Right ventricle myocardium inferior (tissue), 1 donor: ENCODE data around the gene LIN9. TPM values are rescaled to one million over a fixed set of nuclear protein-coding genes. Genes with fewer than 3 reads are reported as not detected.

Experiments
- ATAC-seq: fragments of 200-7000 bp; cut with Tn5 transposase; one replicate; pipeline ENCODE4 v1.9.1; 2020; ENCODE audit warnings: mild to moderate bottlenecking, moderate library complexity
- DNase-seq: peaks from one replicate; pipeline ENCODE4 v3.0.0; 2021; ENCODE audit errors: missing footprints
- intact Hi-C: fragments of 100-400 bp; cut with DNase I; formaldehyde crosslinking; loops from one replicate; pipeline ENCODE4 v1.11.0; 2022
- total RNA-seq: library from RNA; stranded (reverse); fragmentation: NEBNext Ultra II Directional; extraction: Animal tissue kit (Norgen Biotek cat#: 25700); gene quantifications from one replicate; pipeline ENCODE4 v1.2.1, GENCODE V29; 2021
- donor health status: DM: no; HTN: yes; CAD: no; lungs with severe emphysema.

Gene LIN9
- total RNA-seq, 1 donor from 2014 or later: 21.8 TPM

GRCh38 chr1:226325178-226325577, 16.2 kb upstream of the LIN9 start:
- DNase-seq (no peak), ATAC-seq (no peak)
- intact Hi-C loops: no loop called here

GRCh38 chr1:226324479-226324878, 15.5 kb upstream of the LIN9 start:
- no peak for ATAC-seq
- no peak for DNase-seq
- intact Hi-C loops: no loop called here

DNA sequence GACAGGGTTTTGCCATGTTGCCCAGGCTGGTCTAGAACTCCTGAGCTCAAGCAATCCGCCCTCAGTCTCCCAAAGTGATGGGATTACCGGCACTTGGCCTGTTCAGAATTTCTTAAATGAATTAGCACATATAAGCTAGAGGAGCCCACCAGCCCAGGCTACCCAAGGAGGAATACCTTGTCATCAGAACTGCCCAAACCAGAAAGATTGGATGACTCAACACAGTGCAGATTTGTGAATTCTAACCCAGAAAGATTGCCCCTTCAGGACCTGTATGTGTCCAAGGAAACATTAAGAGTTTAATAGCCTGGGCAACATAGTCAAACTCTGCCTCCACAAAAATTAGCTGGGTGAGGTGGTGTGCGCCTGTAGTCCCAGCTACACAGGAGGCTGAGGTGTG, 14.0 kb upstream of the LIN9 start:
- ATAC-seq (no peak), DNase-seq (no peak)
- intact Hi-C loops: no loop called here

DNA sequence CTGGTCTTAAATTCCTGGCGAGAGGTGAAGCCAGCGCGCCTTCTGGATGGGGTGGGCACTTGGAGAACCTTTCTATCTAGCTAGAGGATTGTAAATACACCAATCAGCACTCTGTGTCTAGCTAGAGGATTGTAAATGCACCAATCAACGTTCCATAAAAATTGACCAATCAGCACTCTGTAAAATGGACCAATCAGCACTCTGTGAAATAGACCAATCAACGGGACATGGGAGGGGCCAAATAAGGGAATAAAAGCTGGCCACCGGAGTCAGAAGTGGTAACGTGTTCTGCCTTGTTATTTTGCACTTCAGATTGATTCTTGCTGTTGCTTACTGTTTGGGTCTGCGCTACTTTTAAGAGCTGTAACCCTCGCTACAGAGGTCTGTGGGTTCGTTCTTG, 12.0 kb upstream of the LIN9 start:
- intact Hi-C loops: no loop called here
- no peak for DNase-seq
- no peak for ATAC-seq

DNA sequence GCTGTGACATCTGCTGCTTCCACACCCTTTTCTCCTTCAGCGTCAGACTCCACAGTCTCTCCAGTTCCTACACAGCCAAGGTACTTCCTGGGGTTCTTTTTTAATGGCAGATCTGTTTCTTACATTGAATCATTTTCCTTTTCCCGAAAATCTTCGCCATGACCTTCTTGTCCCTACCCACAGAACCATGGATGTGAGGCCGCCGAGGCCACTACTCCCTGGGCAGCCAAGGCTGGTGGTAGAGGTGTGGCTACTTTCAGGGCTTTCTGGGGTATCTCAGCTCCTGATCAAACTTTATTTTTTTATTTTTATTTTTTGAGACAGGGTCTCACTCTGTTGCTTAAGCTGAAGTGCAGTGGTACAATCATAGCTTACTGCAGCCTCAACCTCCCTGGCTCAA, 9.5 kb upstream of the LIN9 start:
- intact Hi-C loops: no loop called here
- DNase-seq (no peak), ATAC-seq (no peak)

- intact Hi-C loops: no loop called here
- no peak for DNase-seq
- no peak for ATAC-seq
Observed at GRCh38 chr1:226314055-226314454, 5.1 kb upstream of the LIN9 start.

DNA sequence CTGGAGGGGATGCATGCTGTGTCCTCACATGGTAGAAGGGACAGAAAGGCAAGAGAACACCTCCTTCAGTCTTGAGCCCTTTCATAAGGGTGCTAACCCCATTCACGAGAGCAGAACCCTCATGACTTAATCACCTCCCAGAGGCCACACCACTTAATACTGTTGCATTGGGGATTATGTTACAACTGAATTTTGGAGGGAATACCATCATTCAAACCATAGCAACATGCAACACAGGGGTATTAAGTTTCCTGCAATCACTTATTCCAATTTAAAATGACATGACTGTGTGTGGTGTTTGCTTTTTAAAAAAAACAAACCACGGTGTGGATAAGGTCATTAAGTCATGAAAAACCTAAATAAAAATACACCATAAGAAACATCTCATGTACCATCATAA, 3.1 kb upstream of the LIN9 start:
- ATAC-seq (no peak), DNase-seq (no peak)
- intact Hi-C loops: no loop called here

GRCh38 chr1:226311376-226311775, 2.4 kb upstream of the LIN9 start:
- intact Hi-C loops: no loop called here
- DNase-seq: no peak
- no peak for ATAC-seq

GRCh38 chr1:226310637-226311195, 1.8 kb upstream of the LIN9 start:
- ATAC-seq (no peak), DNase-seq (no peak)
- intact Hi-C loops: no loop called here

GRCh38 chr1:226310245-226310540, 1.2 kb upstream of the LIN9 start:
- DNase-seq (no peak), ATAC-seq (no peak)
- intact Hi-C loops: no loop called here

DNA sequence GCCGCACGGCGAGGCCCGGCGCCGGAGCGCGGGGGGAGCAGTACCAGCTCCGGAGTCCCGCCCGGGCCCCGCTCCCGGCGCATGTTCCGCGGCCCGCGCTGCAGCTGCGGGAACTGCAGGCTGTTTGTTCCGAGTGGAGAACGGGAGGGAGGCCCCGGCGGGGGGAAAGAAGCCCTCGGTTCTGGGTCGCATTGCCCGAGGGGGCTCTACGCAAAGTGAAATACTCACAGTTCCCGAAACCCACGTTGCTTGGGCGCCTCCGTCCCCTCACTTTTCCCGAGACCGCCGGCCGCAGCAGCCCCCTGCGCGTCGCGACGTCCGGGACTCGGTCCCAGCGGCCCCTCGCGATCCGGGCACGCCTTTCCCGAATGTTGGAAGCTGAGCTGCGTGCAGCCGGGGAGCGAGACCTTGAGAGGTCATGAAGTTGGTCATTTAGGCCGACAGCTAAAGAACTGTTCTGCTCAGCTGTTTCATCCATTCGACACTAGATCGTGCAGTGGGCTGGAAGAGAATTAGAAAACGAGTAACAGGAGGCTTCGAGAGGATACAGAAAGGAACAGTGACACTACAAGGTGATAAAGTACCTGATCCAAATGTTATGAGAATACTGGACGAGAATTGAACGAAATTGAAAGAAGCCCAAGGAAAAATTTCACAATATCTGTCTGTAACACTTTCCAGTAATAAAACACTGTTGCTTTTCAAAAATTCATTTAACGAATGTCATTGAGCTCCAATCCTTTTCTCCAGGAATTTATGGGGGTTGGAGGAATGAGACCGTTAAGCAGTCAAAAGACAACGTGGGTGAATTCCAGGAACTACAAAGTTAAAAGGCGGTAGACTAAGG, 657 bp upstream of the LIN9 start:
- intact Hi-C loops: loop anchor here (5.0 kb wide), 1 partner anchor 43 kb away; no protein-coding TSS in a partner anchor
- peak; percentile 41 for ATAC-seq
- peak; percentile 71 for DNase-seq

DNA sequence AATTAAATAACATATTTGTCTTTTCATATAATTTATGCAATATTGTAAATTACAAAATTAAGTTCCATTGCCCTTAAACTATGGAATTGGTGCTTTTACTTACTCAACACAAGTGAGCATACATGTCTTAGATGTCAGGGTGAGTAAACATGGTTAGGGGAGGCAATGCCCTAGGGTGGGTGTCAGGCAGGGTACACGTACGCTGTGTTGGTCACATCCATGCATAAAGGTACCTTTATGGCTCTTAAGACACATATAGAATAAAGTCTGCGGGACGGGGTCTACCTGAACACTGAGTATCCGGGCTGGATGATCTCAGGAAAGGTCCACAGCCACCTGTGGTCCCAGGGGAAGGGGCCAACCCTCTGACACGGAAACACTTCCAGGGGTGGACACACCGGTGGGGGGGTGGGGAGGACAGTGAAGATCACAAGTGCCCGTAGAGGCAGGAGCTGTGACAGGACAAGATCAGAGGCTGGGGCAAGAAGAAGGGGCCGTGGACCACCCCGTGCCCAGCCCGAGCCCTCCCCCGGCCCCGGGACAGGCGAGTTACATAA, 720 bp downstream of the LIN9 start:
- DNase-seq (peak; percentile 70), ATAC-seq (peak; percentile 45)
- intact Hi-C loops: loop anchor here (5.0 kb wide), 1 partner anchor 44 kb away; no protein-coding TSS in a partner anchor

GRCh38 chr1:226306425-226306824, 2.5 kb downstream of the LIN9 start:
- intact Hi-C loops: loop anchor here (5.0 kb wide), 1 partner anchor 46 kb away; no protein-coding TSS in a partner anchor
- DNase-seq: no peak
- ATAC-seq: no peak

- no peak for DNase-seq
- intact Hi-C loops: loop anchor here (5.0 kb wide), 1 partner anchor 47 kb away; no protein-coding TSS in a partner anchor
- ATAC-seq: no peak
Observed at GRCh38 chr1:226305184-226305583, 3.8 kb downstream of the LIN9 start.

GRCh38 chr1:226304291-226304955, 4.5 kb downstream of the LIN9 start:
- intact Hi-C loops: loop anchor here (5.0 kb wide), 1 partner anchor 103 kb away; the partner anchor contains the start of gene PARP1
- ATAC-seq (no peak), DNase-seq (no peak)

- intact Hi-C loops: loop anchor here (5.0 kb wide), 1 partner anchor 105 kb away; the partner anchor contains the start of gene PARP1
- no peak for ATAC-seq
- DNase-seq: no peak
Observed at GRCh38 chr1:226302731-226303130, 6.2 kb downstream of the LIN9 start.

- DNase-seq (no peak), ATAC-seq (no peak)
- intact Hi-C loops: no loop called here
Observed at GRCh38 chr1:226296911-226297310, 12.1 kb downstream of the LIN9 start.

GRCh38 chr1:226293553-226293920, 15.4 kb downstream of the LIN9 start:
- intact Hi-C loops: no loop called here
- DNase-seq (no peak), ATAC-seq (no peak)

DNA sequence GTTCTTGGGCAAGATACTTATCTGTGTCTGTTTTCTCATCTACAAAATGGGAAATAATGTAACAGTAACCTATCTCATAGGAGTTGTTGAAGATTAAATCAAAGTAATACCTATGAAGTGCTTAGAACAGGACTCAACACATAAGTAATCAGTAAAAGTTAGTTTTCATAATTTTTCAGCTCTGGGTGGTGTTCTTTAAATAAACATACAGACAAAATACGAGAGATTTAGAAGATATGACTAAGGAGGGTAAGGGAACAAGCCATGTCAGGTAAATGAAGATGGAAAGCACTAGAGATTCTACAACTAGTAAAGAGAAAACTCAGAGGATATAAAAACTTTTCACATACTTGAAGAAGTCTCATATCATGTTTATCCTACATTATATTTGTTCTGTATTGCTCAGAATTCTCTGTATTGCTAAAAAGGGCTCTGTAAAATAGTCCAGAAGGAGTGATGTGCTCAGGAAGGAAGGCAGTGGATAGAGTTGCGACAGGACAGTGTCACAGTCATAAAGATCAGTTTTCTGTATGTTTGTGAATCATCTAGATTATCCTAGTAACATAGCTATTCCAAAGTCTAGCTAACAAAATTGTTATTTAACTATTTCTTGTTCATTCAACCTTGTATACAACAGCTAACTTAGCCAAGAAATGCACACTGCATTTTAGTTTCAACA, 16.0 kb downstream of the LIN9 start:
- intact Hi-C loops: no loop called here
- DNase-seq (no peak), ATAC-seq (no peak)
